Measurements from ENCODE around the gene CMTM8.
"Not testable (repeated sequence)": the region's sequence is repeated elsewhere in the genome, so short reads cannot be mapped to it uniquely, and the experiment has no call there.

CMTM8 gene

GRCh38 chr3:32203854-32204253 lies 34.6 kb upstream of the CMTM8 start:
- Histone ChIP-seq H3K9ac (ENCODE audit: low read length) (no peak overlapping the region), H3K36me3 (ENCODE audit: control insufficient read depth, insufficient read depth, low read length, severe bottlenecking) (no peaks in the 10 kb centered on the region), H3K4me3 (ENCODE audit: low read length) (no peak overlapping the region), H3K9me3 (ENCODE audit: control insufficient read depth, low read length) (no peaks in the 10 kb centered on the region), H3K27me3 (replicated peaks; ENCODE audit: control insufficient read depth, insufficient read depth, low read length) (peaks cover 5% of the 10 kb centered on the region), H3K4me1 (ENCODE audit: control insufficient read depth, insufficient read depth, low read length) (peaks cover 47% of the 10 kb centered on the region)
- DNase-seq (ENCODE audit: low read depth): peak; percentile 38

- peaks cover 3% of the 10 kb centered on the region for H3K4me1 ChIP-seq (ENCODE audit: control insufficient read depth, insufficient read depth, low read length)
- H3K9me3 ChIP-seq (ENCODE audit: control insufficient read depth, low read length): no peaks in the 10 kb centered on the region
- H3K4me3 ChIP-seq (ENCODE audit: low read length): no peak overlapping the region
- H3K27me3 ChIP-seq (replicated peaks; ENCODE audit: control insufficient read depth, insufficient read depth, low read length): peaks cover 5% of the 10 kb centered on the region
- DNase-seq (ENCODE audit: low read depth): no peak
- H3K9ac ChIP-seq (ENCODE audit: low read length): no peak overlapping the region
- no peaks in the 10 kb centered on the region for H3K36me3 ChIP-seq (ENCODE audit: control insufficient read depth, insufficient read depth, low read length, severe bottlenecking)
Measured at GRCh38 chr3:32208447-32208846, 30.0 kb upstream of the CMTM8 start.

DNA sequence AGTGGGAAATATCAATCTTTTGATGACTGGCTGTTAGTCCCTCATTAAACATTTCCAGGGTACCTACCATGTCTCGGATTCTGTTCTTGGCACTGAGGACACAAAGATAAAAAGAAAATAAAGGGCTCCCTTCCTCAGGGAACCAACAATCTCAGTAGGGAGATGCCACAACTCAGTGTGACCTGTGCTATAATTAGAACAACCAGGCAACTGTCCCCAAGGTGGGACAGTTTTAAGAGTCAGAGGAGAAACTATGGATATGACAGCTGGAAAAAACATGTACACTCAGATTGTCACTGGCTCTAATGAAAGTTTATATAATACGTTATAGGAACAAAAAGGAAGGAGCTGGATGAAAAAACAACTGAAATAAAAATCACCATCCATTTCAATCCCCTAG lies 23.3 kb upstream of the CMTM8 start:
- DNase-seq (ENCODE audit: low read depth): no peak
- Histone ChIP-seq H3K4me3 (ENCODE audit: low read length) (no peak overlapping the region), H3K27me3 (replicated peaks; ENCODE audit: control insufficient read depth, insufficient read depth, low read length) (no peaks in the 10 kb centered on the region), H3K9ac (ENCODE audit: low read length) (no peak overlapping the region), H3K9me3 (ENCODE audit: control insufficient read depth, low read length) (peaks cover 12% of the 10 kb centered on the region), H3K36me3 (ENCODE audit: control insufficient read depth, insufficient read depth, low read length, severe bottlenecking) (no peaks in the 10 kb centered on the region), H3K4me1 (ENCODE audit: control insufficient read depth, insufficient read depth, low read length) (peaks cover 3% of the 10 kb centered on the region)

DNA sequence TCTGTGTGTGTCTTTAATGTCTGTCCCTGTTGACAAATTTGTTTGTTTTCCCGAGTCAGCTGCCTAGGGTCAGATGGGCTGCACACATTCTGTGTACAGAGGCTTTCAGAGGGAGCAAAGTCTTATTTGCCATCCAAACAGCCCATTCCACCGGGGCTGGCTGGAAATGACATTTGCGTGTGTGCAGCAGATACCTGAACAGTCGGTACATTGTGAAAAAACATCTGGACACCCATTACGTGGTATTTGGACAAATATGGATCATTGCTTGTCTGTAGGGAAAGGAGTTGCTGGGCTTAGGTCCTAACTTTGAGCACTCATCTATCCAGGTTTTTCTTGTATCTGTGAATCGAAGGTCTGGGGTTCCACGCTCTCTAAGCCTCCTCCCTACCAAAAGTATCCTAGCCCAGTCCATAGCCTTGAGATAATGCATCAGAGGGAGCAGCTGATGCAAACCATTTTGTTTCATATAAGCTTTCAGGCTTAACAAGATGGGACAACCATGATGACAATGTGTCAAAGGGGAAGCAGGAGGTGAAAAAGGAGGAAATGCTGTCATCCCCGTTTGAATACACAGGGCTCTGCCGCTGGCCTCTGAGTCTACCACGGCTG lies 22.2 kb upstream of the CMTM8 start:
- no peak for DNase-seq (ENCODE audit: low read depth)
- no peaks in the 10 kb centered on the region for H3K27me3 ChIP-seq (replicated peaks; ENCODE audit: control insufficient read depth, insufficient read depth, low read length)
- no peaks in the 10 kb centered on the region for H3K36me3 ChIP-seq (ENCODE audit: control insufficient read depth, insufficient read depth, low read length, severe bottlenecking)
- peaks cover 3% of the 10 kb centered on the region for H3K4me1 ChIP-seq (ENCODE audit: control insufficient read depth, insufficient read depth, low read length)
- no peak overlapping the region for H3K9ac ChIP-seq (ENCODE audit: low read length)
- H3K9me3 ChIP-seq (ENCODE audit: control insufficient read depth, low read length): peaks cover 12% of the 10 kb centered on the region
- H3K4me3 ChIP-seq (ENCODE audit: low read length): no peak overlapping the region

DNA sequence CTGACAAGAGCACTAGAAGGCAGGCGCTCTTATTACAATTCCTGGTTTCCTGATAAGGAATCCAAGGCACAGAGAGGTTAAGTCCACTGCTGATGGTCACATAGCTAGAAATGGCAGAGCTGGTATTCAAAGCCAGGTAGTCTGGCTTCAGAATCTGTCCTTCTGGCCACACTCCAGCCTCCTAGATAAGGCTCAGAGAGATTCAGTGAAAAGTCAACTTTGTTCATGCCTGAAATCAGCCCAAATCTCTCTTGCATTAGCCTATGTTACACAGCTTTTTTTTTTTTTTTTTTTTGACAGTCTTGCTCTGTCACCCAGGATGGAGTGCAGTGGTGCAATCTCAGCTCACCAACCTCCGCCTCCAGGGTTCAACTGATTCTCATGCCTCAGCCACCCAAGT lies 21.1 kb upstream of the CMTM8 start:
- peaks cover 3% of the 10 kb centered on the region for H3K4me1 ChIP-seq (ENCODE audit: control insufficient read depth, insufficient read depth, low read length)
- H3K27me3 ChIP-seq (replicated peaks; ENCODE audit: control insufficient read depth, insufficient read depth, low read length): no peaks in the 10 kb centered on the region
- no peak overlapping the region for H3K9ac ChIP-seq (ENCODE audit: low read length)
- H3K9me3 ChIP-seq (ENCODE audit: control insufficient read depth, low read length): peaks cover 12% of the 10 kb centered on the region
- no peak overlapping the region for H3K4me3 ChIP-seq (ENCODE audit: low read length)
- H3K36me3 ChIP-seq (ENCODE audit: control insufficient read depth, insufficient read depth, low read length, severe bottlenecking): no peaks in the 10 kb centered on the region
- DNase-seq (ENCODE audit: low read depth): no peak

DNA sequence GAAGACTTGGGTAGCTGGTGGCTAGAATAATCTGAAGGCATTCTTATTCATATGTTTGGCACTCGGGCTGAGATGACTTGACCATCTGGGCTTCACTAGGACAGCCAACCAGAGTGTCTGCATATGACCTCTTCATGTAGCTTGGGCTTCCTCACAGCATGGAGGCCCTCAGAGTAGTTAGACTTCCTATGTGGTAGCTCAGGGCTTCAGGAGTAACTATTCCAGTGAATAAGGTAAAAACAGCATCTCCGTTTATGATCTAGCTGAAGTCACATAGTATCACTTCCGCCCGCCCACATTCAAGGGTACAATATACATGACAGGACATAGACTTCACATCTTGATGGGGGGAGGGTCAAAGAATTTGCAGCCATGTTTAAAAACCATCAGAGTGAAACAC lies 18.9 kb upstream of the CMTM8 start:
- Histone ChIP-seq H3K9ac (ENCODE audit: low read length) (no peak overlapping the region), H3K36me3 (ENCODE audit: control insufficient read depth, insufficient read depth, low read length, severe bottlenecking) (no peaks in the 10 kb centered on the region), H3K27me3 (replicated peaks; ENCODE audit: control insufficient read depth, insufficient read depth, low read length) (peaks cover 14% of the 10 kb centered on the region)

GRCh38 chr3:32220006-32220405 lies 18.5 kb upstream of the CMTM8 start:
- Histone ChIP-seq H3K4me3 (ENCODE audit: low read length) (no peak overlapping the region), H3K9me3 (ENCODE audit: control insufficient read depth, low read length) (peaks cover 12% of the 10 kb centered on the region), H3K36me3 (ENCODE audit: control insufficient read depth, insufficient read depth, low read length, severe bottlenecking) (no peaks in the 10 kb centered on the region), H3K4me1 (ENCODE audit: control insufficient read depth, insufficient read depth, low read length) (peaks cover 3% of the 10 kb centered on the region), H3K9ac (ENCODE audit: low read length) (no peak overlapping the region), H3K27me3 (replicated peaks; ENCODE audit: control insufficient read depth, insufficient read depth, low read length) (peaks cover 14% of the 10 kb centered on the region)
- peak; percentile 46 for DNase-seq (ENCODE audit: low read depth)

More for the DNA sequence above, 18.9 kb upstream of the CMTM8 start:
- DNase-seq (ENCODE audit: low read depth): no peak
- H3K4me1 ChIP-seq (ENCODE audit: control insufficient read depth, insufficient read depth, low read length): peaks cover 3% of the 10 kb centered on the region
- H3K9me3 ChIP-seq (ENCODE audit: control insufficient read depth, low read length): peaks cover 12% of the 10 kb centered on the region
- no peak overlapping the region for H3K4me3 ChIP-seq (ENCODE audit: low read length)

- no peaks in the 10 kb centered on the region for H3K36me3 ChIP-seq (ENCODE audit: control insufficient read depth, insufficient read depth, low read length, severe bottlenecking)
- no peak for DNase-seq (ENCODE audit: low read depth)
- H3K27me3 ChIP-seq (replicated peaks; ENCODE audit: control insufficient read depth, insufficient read depth, low read length): peaks cover 14% of the 10 kb centered on the region
- peaks cover 12% of the 10 kb centered on the region for H3K9me3 ChIP-seq (ENCODE audit: control insufficient read depth, low read length)
- no peak overlapping the region for H3K4me3 ChIP-seq (ENCODE audit: low read length)
- H3K4me1 ChIP-seq (ENCODE audit: control insufficient read depth, insufficient read depth, low read length): peaks cover 9% of the 10 kb centered on the region
- H3K9ac ChIP-seq (ENCODE audit: low read length): no peak overlapping the region
Measured at GRCh38 chr3:32222950-32223349, 15.5 kb upstream of the CMTM8 start.

DNA sequence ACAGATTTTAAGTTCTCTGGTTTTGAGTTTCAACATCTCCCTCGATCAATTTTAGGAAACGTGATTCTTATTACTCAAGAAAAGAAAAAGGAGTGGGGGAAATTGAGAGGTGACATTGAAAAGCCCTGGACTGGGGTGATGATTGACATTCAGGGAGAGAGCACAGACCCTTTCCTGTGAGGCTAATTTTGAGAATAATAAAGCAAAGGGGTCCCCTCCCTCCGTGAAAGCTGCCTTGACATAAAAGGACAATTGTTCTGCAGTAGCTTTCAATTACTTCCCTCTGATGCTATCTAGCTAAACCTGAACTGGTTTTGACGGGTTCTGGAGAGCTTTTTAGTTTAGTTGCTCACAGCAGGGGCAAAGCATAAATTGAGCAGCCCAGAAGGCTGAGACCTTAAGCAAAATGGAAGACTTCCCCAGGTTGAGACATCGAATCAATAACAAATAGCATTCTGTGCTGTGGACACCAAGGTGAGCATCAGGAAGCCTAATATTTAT lies 14.4 kb upstream of the CMTM8 start:
- Histone ChIP-seq H3K9me3 (ENCODE audit: control insufficient read depth, low read length) (peaks cover 8% of the 10 kb centered on the region), H3K4me3 (ENCODE audit: low read length) (no peak overlapping the region), H3K27me3 (replicated peaks; ENCODE audit: control insufficient read depth, insufficient read depth, low read length) (peaks cover 14% of the 10 kb centered on the region), H3K36me3 (ENCODE audit: control insufficient read depth, insufficient read depth, low read length, severe bottlenecking) (no peaks in the 10 kb centered on the region), H3K9ac (ENCODE audit: low read length) (no peak overlapping the region), H3K4me1 (ENCODE audit: control insufficient read depth, insufficient read depth, low read length) (peaks cover 9% of the 10 kb centered on the region)
- DNase-seq (ENCODE audit: low read depth): no peak

DNA sequence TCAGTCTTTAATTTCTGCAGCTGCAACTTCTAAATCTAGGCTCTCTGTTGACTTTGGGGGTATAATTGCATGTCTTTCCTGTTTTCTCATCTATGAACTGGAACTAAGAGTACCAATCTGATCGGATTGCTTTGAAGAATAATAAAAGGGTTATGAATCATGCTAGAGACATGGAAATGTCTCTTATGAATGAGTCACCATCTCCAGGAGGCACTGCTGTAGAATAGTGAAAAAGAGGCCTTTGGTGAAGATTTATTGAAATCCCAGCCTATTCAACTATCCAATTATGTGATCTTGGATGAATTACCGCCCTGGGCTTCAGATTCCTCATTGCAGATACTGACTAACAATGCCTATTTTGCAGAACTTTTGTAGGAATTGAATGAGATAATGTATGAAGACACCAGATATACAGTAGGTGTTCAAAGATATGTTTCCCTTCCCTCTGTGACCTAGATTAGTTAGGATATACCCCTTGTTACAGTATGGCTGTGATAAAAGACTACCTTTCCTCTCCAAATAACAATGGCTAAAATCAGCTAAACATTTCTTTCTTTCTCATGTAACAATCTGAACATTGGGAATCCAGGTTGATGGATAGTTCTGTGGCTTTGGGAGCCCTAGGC lies 11.5 kb upstream of the CMTM8 start:
- peak; percentile 73 for DNase-seq (ENCODE audit: low read depth)
- Histone ChIP-seq H3K4me3 (ENCODE audit: low read length) (no peak overlapping the region), H3K9me3 (ENCODE audit: control insufficient read depth, low read length) (no peaks in the 10 kb centered on the region), H3K36me3 (ENCODE audit: control insufficient read depth, insufficient read depth, low read length, severe bottlenecking) (no peaks in the 10 kb centered on the region), H3K4me1 (ENCODE audit: control insufficient read depth, insufficient read depth, low read length) (peaks cover 9% of the 10 kb centered on the region), H3K27me3 (replicated peaks; ENCODE audit: control insufficient read depth, insufficient read depth, low read length) (peaks cover 17% of the 10 kb centered on the region), H3K9ac (ENCODE audit: low read length) (no peak overlapping the region)

GRCh38 chr3:32228743-32229142 lies 9.7 kb upstream of the CMTM8 start:
- not testable (repeated sequence) for H3K27me3 ChIP-seq (replicated peaks; ENCODE audit: control insufficient read depth, insufficient read depth, low read length); H3K36me3 ChIP-seq (ENCODE audit: control insufficient read depth, insufficient read depth, low read length, severe bottlenecking); H3K9ac ChIP-seq (ENCODE audit: low read length); H3K4me3 ChIP-seq (ENCODE audit: low read length); H3K4me1 ChIP-seq (ENCODE audit: control insufficient read depth, insufficient read depth, low read length); H3K9me3 ChIP-seq (ENCODE audit: control insufficient read depth, low read length); DNase-seq (ENCODE audit: low read depth)

Measured in adipocyte (in vitro differentiated cells).